ENCODE results near the gene LMO4.

Gene LMO4

DNA sequence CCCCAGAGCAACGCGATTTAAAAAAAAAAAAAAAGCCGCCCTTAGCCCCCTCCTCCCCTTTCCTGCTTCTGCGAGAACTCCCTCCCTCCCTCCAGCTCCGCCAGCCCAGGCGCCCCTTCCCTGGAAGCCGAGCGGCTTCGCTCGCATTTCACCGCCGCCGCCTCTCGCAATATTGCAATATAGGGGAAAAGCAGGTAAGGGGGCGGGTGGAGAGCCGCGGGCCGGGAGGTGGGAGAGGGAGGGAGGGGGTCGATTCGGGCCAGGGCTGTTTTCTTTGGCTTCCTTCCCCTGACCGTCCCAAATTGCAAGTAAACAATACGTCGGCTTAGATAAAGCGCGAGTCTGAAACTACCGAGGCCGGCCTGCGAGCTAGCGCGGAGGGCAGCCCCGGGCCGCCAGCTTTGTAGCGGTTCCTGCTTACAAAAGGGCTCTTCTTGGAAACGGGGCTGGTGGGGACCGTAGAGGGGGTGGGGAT, 408 bp downstream of the LMO4 start:
- DNase-seq, result peak; percentile 58

DNA sequence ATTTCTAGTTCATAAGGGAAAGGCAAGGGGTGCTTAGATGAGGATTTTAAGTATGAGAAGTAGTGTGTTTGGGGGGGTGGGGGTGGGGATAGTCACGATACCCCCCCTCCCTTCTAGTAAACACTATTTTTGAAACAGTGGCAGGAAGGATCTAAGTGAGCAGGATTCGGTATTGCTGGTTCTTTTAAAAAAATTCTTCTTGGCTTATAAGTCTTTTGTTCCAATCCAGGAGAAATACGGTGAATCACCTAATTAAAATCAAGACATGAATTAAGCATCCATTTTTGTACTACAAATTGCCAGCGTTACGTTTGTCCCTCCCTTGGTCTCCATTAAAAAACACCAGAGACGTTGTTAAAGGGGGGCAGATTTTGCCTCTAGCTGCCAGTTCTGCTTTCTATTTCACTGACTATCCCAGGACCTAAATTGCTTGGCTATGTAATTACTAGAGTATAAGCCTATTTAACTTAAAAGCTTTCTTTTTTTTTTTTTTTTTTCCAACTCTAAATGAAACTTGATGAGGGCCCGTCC, 911 bp downstream of the LMO4 start:
- peak; percentile 64 for DNase-seq

DNA sequence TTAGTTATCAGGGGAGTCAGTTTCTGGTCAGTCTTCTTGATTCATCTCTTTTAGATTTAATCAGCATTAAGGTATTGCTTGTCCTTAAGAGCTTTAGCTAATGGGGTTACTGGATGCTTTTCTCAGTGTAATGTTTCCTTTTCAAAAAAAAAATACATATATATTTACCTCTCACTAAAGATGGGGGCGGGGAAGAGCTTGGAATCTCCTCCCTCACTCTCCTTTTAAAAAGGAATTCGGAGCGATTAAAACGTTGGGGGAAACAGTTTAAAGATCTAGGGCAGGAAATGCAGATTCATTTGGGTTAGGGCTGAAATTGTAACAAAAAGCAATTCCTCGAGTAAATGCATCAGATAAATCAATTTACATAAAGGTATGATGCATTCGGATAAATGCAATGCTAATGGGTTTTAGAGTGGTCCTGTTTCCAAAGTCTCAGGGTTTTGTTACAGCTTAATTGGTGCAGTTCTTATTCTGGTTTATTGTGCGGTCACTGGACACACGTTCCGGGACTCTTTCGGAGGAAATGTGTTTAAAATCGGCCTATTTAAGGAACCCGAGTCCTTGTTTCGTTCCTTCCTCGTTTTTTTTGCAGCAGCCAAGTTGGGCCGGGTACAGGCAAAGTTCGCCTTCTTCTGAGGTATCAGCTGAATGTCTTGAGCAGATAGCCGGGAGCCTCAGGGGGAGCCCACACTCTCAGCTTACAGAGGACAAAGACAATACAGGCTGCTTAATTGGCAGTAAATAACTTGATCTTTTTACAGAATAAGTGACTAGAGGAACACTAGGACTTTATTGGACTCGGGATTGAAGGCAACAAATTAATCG, 1.6 kb downstream of the LMO4 start:
- DNase-seq, result peak; percentile 57

DNA sequence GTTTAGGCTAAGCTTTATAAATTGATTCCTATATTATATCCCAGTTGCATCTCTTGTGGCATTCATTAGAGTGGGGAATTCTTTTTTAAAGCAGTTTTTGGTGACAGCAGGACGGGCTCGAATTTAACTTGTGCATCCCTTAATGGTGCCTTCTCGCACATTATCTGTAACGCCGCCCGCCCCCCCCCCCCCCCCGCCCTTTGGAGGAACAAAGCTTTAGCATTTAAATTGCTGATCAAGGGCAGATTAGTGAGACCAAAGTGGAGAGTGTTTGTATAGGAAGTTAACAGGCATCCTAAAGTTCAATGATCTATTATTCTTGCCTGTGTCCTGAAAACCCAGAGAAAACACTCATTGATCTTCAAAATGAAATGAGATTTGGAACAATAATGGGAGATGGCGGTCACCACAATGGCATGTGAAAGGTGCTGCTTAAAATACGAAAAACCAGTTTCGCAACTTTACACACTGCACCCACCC, 2.2 kb downstream of the LMO4 start:
- peak; percentile 10 for DNase-seq

DNA sequence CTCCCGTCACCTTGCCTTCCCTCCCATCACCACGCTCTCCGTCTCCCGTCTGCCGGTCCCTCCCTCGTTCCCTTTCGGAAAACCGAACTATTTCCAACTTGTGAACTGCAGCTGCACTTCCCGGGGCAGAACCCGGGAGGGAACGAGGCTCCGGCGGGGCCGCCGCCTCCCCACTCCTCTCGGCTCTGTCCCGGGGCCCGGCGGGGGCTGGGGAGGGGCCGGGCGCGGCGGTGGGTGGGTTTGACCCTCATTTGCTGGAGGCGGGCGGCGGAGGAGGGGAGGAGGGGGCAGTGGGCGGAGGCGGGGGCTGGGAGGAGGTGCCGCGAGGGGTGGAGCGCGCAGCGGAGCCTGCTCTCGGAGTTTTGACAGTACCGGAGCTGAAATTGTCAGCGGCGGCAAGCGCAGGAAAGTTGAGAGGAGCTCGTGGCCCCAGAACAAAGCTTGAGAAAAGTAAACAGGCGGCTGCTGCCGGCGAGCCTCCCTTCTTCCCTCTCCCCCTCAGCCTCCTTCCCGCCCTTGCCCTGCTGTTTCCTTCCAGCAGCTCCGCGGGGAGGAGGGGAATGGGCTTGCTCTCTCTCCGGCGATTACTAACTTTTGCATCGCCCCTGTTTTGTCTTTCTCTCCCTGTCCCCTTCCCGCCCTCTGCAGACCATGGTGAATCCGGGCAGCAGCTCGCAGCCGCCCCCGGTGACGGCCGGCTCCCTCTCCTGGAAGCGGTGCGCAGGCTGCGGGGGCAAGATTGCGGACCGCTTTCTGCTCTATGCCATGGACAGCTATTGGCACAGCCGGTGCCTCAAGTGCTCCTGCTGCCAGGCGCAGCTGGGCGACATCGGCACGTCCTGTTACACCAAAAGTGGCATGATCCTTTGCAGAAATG, 2.9 kb downstream of the LMO4 start:
- DNase-seq, result peak; percentile 44

DNA sequence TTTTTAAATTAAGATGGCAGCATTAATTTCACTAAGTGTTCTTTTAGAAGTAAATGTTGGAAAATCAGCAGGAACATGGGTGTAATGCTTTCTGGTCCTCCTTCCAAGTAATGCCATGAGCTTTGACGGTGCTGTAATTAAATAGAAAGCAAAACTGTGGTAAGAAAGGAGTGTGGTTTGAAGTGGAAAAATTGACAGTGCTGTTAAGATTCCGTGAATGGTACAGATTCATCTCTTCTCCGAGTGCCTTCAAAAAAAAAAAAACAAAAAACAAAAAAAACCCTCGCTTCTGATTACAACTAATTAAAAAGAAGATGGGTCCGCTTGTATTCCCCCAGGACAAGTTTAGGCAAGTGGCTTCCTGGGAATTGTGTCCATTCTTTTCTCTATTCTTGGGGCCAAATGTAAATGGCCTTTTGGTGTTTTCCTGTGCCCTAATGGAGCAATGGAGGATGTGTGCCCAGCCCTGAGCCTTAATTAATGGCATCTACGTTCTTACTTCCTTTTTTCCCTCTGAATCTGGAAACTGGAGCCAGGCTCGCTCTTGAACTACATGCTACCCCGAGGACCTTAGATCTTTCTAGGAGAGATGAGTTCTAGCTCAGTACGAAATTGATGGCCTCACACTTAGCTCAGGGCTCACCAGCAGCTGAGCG, 5.1 kb downstream of the LMO4 start:
- peak; percentile 18 for DNase-seq

DNA sequence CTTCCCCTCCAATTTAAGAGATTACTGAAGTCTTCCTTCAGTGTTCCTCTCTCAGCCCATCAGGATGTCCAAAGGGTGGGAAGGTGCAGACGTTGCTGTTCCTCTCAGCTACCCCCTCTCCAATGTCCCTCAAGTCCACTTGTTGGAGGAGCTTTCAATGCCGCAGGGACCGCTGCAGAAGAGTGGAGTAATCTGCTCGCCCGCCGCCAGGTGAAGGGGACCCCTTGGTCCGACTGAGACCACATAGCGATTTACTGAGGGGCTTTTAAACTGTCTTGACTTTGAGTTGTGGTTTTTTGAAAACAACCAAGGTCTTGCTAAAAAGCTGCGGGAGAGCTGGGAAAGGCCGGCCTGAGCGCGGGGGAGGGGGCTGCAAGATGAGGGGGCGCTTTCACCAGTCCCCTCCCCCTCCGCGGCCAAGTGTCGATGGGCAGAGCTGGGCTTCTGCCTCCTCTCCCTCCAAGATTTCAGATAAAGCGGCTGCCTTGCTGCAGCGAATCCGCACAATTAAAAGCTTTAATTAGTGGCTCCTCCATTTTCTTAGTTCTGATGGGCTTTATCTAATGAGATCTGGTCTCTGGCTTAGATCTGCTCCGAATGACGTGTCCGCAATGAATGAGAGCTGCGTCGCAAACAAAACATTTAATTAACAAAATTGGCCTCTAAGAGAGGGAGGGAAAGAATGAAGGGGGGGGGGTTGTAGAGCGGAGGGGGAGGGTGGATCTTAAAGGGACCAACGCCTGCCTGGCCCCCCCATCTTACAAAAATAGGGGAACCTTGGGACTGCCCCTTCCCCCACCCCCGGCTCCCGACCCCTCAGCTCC, 5.9 kb downstream of the LMO4 start:
- DNase-seq, result no peak

DNA sequence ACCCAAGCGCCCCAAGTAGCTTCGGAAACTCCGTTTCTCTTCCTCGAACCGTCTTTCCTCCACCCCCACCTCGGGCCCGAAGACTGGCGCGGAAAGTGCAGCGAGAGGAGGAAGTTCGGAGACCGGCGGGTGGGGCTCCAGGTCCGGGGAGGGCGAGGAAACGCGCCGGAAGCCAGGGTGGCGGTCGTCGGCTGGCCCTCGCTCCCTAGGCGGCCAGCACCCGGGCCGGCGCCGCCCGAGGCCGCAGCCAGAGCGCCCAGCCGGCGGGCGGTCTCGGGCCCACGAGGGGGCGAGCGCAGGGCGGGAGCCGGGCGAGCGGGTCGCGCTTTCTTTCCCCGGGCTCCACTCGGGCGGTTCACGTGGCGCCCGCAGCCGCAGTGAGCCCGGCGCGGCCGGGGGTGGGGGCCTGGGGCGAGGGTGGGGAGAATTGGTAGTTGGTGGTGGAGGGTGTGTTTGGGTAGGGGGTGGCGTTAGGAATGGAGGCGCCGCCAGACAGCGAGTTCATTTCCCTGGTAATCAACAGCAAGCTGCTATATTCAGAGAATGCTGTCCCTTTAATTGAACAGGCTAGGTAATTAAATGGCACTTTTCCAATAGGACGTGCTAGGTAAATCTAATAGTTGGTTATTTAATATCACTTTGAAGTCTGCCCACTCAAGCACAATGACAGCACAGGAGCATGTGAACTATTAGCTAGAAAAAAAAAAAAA, 6.7 kb downstream of the LMO4 start:
- DNase-seq, result peak; percentile 74

DNA sequence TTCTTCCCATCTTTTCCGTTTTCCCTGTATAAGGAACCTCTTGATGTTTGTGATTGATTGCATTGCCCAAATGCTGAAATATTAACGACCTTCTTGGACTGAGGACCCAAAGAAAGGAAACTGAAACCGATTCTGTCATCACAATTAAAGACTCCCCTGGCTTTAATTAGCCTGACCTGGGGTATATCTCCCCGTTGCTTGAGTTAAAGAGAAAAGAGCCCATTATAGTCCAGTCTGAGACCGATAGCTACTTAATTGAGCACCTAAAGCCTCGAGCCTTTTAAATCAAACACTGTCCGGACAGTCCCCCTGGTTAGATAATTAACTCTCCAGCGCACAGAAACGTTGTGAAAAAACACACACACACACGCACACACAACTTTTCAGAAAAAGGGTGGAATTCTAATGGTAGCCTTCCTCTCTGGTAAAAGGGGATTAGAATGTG, 8.0 kb downstream of the LMO4 start:
- DNase-seq, result no peak

DNA sequence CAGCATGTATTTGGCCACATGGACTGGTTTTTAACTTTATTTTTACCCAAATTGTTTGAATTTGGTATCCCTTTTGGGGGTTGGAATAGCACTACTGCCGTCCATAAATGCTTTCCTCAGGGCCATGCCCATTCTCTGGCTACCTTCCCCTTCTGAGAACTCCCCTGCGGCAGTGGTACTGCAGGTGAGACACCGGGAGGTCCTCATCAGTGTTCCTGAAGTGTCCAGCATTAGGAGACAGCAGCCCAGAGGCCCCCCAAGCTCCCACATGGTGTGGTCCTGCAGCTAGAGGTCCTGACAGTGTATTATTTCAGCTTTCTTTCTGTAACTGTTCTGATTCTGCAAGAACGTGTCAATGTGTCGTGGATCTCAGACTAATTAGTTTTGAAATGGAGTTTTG, 8.9 kb downstream of the LMO4 start:
- no peak for DNase-seq

DNA sequence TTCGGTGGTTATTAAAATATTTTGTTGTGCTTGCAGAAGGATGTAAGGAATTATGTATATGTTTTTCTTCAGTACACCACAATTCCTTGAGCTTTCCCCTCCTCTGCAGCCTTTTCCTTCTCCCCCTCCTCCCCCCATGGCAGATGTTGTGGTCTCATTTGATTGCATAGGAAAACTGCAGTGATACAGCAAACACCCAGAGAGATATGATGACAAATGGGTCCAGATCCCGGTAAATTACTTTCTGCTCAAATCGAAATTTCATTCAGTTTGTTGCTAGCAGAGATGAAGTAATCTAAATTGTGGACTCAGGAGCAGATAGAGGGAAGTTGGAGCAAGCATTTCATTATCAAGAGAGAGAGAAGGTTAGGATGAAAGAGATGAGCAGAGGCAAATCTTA, 9.9 kb downstream of the LMO4 start:
- DNase-seq, result no peak

DNA sequence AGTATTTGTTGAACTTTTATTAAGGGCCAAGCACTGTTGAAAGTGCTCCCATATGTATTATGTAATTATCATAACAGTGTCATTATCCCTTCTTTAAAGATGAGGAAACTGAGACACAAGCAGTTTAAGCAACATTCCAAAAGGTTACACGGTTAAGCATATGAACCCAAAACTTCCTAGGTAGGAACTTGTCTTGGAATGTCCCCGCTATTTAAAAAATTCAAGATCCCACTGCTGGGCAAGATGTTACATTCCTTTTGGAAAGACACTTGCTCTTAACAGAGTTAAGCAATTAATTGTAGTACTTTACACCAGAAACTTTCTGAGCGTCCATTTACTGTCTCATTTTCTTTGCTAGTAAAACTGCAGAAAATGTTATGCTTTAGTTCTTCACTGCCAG, 15.6 kb downstream of the LMO4 start:
- no peak for DNase-seq

DNA sequence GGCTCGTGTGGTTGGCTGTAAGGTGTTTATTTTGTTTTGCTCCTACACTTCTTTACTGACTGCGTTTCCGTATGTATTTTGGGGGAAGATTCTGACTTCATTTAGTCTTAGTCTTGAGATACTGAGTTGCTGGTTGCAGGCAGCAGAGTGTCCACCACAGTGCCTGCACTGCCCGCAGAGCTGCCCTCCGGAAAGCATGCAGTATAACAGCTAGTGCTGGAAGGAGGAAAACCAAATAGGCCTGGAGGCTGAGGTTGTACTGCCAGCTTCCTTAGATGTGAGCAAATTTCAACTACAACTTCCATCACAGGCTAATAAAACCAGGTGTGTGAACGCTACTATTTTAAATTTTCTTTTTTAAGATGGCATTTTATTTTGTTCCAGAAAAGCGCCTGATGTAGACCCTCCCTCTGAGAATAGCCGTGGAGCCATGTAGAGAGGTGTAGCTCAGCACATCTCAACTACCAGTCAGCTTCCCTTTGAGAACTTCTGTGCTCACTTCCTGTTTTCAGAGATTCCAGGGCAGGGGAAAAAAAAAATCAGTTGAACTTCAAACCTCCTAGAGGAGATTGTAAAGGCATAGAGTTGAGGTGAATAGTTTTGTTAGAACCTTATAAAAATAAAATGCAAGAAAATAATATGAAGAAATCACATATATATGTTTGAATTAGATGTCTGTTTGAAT, 17.6 kb downstream of the LMO4 start:
- peak; percentile 33 for DNase-seq

DNA sequence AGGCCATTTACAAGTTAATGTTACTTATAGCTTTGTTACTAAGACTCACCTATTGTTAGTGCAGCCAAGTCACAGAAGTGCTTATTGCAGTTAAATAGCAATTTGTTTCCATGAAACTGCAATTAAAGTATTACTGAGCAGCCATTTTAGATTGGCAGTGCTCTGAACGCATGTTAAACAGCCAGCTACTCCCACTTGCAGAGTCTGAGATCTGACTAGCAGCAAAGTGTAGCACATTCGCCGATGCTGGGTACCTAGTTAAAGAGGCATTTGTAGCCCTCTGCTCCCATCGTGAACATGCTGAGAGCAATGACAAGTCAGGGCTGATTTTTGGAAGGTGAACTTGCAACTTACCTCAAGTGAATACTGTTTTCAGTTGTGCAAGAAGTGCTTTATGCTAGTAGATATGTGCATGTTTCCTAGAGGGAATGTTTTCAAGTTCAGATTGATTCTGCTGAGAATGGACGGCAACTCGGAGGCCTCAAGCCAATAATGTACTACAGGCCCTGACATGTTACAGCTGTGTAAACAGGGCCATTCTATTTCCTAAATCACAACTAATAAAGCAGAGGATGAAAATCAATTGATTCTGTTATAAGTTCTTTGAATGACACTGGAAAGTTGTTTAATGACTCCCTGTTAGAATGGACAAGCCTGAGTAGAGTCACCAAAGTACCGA, 19.8 kb downstream of the LMO4 start:
- DNase-seq, result no peak

DNA sequence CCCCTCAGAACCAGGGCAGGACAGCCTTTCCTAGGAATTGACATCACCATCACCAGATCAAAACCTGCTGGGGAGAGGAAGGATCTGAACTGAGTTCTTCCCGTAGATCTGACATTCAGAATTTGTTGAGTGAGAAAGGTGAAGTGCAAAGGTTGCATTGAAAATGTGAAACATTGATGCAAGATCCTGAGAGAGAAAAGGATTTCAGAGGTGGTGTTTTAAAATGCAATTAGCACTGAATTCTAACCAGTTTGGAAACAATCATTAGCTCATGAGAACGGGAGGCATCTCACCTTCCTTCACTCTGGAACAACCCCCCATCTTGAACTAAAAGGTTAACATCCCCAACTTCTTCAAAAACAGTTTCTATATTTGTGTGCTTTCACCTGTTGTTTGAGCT, 20.4 kb downstream of the LMO4 start:
- no peak for DNase-seq

DNA sequence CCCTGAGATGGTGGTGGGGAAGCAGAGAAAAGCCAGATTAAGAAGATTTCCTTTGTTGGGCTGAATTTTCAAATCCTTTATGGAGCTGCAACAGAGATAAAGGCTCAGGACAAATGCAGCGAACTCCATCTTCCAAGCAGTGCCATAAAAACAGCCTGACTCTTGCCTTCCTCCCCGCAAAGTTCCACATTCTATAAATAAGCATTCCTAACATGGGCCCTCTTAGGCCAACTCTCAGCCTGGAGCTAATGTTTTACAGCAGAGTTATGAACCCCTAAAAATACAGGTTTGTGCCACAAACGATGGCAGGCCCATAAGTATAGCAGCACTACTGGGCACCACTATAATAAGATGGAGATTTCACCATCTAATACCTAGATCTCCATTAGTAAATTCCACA, 27.2 kb downstream of the LMO4 start:
- DNase-seq, result no peak

DNA sequence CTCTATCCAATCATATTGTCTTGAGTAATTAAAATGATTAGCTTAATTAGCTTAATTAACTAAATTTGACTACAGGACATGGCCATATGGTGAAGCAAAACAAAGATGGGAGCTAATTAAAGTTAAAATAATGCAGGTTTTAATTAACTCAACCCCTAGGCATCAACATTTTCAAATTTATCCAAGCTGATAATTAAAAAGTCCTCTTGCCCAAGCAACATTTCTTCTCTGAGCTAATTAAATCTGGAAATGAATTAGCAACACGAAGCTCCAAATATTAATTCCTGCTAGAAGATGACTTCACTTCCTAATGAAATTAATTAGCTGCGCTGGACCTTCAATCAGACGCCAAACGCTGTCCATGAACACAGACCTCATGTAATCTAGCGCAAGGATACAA, 27.9 kb downstream of the LMO4 start:
- no peak for DNase-seq

DNA sequence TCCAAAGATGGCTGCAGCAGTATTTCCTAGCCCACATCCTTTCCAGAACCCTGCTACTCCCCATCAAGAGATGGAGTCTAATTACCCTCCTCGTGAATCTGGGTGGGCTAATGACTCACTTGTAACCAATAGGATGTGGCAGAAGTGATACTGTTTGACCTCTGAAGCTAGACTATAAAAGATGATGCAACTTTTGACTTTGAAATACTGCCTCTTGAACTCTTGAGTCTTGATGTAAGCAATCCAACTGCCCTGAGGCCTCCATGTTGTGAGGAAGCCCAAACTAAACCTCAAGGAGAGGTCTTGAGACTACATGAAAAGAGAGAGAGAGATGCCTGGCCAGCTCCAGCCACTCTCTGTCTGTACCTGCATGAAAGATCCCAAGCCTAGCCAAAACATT, 29.5 kb downstream of the LMO4 start:
- no peak for DNase-seq

DNA sequence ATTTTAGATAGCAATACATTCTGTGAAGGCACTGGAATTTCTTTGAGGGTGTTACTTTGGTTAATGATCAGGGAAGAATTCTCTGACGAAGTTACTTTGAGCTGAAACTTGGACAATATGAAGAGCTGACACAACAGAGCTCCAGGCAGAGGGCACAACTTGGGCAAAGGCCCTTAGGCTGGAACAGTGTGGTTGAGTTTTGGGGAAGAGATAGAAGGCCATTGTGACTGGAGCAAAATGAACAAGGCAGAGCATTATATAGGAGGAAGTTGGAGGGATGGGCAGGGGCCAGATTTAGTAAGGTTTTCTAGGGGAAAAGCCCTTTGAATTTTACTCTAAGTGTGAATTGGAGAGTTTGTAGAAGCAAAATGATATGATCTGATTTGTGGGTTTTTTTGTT, 30.9 kb downstream of the LMO4 start:
- no peak for DNase-seq

All from suppressor macrophage treated with lipopolysaccharide for 4 hours (primary cell).